GM13976 (cell line): ENCODE measurements around the gene KSR1.
"Not testable (repeated sequence)": the region's sequence is repeated elsewhere in the genome, so short reads cannot be mapped to it uniquely, and the experiment has no call there.

ENCODE experiments used
- DNase-seq: peaks from one replicate; pipeline ENCODE4 v3.0.0; 2012; ENCODE audit warnings: low spot score
- in situ Hi-C: fragments of 300-500 bp; cut with MboI; formaldehyde crosslinking; loops from one replicate; pipeline ENCODE4 v1.12.0; 2022; ENCODE audit warnings: low sequenced_read_pairs, mixed read lengths, inconsistent platforms; ENCODE audit not compliant: unreplicated experiment
- TF ChIP-seq, protein P1 (sequence below): IDR thresholded peaks from 2 replicates; pipeline ENCODE4 v1.5.1; 2012; ENCODE audit warnings: borderline replicate concordance, mild to moderate bottlenecking; ENCODE audit not compliant: insufficient read depth; ENCODE audit errors: extremely low read depth, missing control alignments, control extremely low read depth

KSR1 gene

DNA sequence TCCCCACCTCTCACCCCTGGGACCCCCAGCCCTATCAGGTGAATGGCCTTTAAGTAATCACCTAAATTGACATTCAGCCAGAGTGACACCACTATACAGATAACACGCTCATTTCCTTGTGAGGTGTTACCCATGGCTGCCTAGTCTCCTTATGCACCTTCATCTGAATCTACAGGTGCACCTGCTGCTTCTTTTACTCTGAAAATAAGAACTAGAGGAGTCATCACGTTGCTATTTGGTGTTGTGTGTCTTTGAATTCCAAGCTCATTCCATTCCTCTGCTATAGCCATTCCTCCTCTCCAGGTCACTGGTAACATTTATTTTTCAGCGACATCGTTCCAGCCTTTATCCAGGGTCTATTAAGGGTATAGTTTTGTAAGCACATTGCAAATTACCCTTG lies 184.5 kb downstream of the KSR1 start:
- no peak for DNase-seq
- in situ Hi-C loops: no loop called here

DNA sequence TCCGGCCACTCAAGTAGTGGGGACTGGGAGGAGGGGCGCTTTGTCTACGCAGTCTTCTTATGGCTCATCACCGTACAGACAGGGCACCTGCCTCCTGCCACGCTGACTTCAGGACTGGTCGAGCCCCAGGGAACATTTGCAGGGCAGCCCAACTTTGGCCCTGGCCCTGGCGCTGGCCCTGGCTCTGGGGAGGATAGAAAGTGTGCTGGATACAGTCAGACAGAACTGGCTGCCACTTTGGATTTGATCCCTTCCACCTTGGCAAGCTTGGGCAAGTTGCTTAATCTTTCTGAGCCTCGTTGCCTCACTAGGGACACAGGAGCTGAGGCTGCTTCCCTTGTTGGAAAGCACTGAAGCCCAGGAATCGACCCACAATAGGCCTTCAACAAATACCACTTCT lies 188.3 kb downstream of the KSR1 start:
- TF ChIP-seq, protein P1, sequence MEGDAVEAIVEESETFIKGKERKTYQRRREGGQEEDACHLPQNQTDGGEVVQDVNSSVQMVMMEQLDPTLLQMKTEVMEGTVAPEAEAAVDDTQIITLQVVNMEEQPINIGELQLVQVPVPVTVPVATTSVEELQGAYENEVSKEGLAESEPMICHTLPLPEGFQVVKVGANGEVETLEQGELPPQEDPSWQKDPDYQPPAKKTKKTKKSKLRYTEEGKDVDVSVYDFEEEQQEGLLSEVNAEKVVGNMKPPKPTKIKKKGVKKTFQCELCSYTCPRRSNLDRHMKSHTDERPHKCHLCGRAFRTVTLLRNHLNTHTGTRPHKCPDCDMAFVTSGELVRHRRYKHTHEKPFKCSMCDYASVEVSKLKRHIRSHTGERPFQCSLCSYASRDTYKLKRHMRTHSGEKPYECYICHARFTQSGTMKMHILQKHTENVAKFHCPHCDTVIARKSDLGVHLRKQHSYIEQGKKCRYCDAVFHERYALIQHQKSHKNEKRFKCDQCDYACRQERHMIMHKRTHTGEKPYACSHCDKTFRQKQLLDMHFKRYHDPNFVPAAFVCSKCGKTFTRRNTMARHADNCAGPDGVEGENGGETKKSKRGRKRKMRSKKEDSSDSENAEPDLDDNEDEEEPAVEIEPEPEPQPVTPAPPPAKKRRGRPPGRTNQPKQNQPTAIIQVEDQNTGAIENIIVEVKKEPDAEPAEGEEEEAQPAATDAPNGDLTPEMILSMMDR: no peak
- no peak for DNase-seq
- in situ Hi-C loops: no loop called here

More for the DNA sequence above, 184.5 kb downstream of the KSR1 start:
- TF ChIP-seq, protein P1: no peak

- DNase-seq, in situ Hi-C loops: not testable (repeated sequence)
Measured at GRCh38 chr17:27645621-27646020, 189.4 kb downstream of the KSR1 start.

DNA sequence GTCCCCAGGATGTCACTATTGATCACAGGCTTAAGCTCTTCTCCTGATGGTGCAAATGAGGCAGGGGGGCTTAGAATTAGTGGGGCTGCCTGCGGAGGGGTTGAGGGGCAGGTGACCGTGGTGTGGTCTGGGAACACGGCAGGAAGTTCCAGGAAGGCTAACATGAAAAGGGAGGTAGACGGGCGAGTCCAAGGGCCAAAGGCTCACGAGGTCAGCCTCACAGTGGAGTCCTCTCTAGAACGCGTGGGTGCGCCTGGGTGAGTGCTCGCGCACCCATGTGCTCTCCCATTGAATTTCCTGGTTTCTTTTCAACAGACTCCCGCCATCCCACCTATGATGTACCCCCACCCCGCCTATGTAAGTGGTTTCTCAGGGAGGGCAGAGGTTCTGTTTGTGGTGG lies 190.0 kb downstream of the KSR1 start:
- in situ Hi-C loops: no loop called here
- TF ChIP-seq, protein P1: no peak
- DNase-seq: no peak

DNA sequence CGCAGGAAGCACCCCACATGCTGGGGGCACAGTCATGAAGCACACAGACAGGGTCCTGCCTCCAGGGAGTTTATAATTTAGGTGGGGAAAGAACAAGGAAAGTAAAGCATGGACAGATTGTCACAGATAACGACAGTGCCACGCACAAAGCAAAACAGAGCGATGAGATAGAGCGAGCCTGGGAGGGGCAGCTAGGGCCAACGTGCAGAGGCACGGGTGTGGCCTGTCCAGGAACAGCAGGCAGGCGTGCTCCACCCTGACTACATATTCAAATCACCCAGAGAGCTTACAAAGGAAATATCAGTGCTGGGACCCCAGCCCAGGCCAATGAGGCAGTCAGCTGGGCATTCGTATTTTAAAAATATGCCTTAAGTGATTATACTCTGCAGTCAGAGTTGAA lies 191.5 kb downstream of the KSR1 start:
- DNase-seq: no peak
- in situ Hi-C loops: no loop called here
- TF ChIP-seq, protein P1: no peak

DNA sequence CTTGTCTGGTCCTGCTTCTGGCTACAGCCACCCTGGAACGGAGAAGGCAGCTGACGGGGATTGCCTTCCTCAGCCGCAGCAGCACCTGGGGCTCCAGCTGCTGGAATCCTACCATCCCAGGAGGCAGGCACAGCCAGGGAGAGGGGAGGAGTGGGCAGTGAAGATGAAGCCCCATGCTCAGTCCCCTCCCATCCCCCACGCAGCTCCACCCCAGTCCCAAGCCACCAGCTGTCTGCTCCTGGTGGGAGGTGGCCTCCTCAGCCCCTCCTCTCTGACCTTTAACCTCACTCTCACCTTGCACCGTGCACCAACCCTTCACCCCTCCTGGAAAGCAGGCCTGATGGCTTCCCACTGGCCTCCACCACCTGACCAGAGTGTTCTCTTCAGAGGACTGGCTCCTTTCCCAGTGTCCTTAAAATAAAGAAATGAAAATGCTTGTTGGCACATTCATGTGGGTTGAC lies 192.9 kb downstream of the KSR1 start:
- in situ Hi-C loops, DNase-seq: not testable (repeated sequence)

- in situ Hi-C loops: loop anchor here (10.0 kb wide), 2 partner anchors 45 to 95 kb away; no protein-coding TSS in a partner anchor
- no peak for DNase-seq
- TF ChIP-seq, protein P1: no peak
Measured at GRCh38 chr17:27649929-27650328, 193.7 kb downstream of the KSR1 start.

DNA sequence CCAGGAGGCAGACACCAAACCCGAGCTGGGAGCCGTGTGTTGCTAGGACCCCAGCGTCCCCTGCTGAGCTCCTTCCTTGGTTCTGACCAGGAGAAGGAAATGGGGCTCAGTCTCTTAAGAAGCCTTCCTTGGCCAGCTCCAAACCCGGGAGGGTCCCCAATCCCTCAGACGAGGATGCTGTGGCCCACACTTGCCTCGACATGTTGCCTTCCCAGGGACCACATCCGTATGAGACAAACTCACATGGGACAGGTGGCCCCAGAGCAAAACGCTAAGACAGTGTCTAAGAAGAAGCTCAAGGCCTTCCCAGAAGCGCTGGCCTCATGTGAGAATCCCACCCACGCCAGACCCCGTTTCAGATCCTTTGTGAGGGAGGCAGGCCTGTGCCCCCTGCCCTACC lies 194.6 kb downstream of the KSR1 start:
- TF ChIP-seq, protein P1: no peak
- DNase-seq: no peak
- in situ Hi-C loops: loop anchor here (10.0 kb wide), 2 partner anchors 46 to 94 kb away; no protein-coding TSS in a partner anchor
